WTC11 (cell line): ENCODE results near the gene STRN.

Experiments
- FOXJ3 ChIP-seq: sonication (generic); formaldehyde crosslinking; IDR thresholded peaks from 2 replicates; pipeline ENCODE4 v1.9.0; 2021; ENCODE audit warnings: missing genetic modification reagents, mild to moderate bottlenecking, borderline replicate concordance
- FOXK1 ChIP-seq: sonication (generic); formaldehyde crosslinking; IDR thresholded peaks from 2 replicates; pipeline ENCODE4 v1.8.0; 2022; ENCODE audit warnings: mild to moderate bottlenecking, moderate library complexity, missing genetic modification reagents
- JUN ChIP-seq: sonication (generic); formaldehyde crosslinking; IDR thresholded peaks from 2 replicates; pipeline ENCODE4 v1.8.0; 2023; ENCODE audit warnings: mild to moderate bottlenecking, missing genetic modification reagents
- MXD4 ChIP-seq: fragments of 250-450 bp; sonication (Bioruptor Pico); IDR thresholded peaks from 2 replicates; pipeline ENCODE4 v1.8.0; 2021; ENCODE audit warnings: mild to moderate bottlenecking, moderate library complexity, borderline replicate concordance
- NFE2L1 ChIP-seq: sonication (generic); formaldehyde crosslinking; IDR thresholded peaks from 2 replicates; pipeline ENCODE4 v1.8.1; 2023; ENCODE audit warnings: missing genetic modification reagents
- USF1 ChIP-seq: sonication (generic); formaldehyde crosslinking; IDR thresholded peaks from 2 replicates; pipeline ENCODE4 v1.8.0; 2022; ENCODE audit warnings: mild to moderate bottlenecking, missing genetic modification reagents
- ZNF281 ChIP-seq: sonication (generic); formaldehyde crosslinking; IDR thresholded peaks from 2 replicates; pipeline ENCODE4 v1.8.0; 2023; ENCODE audit warnings: mild to moderate bottlenecking, missing genetic modification reagents
- TF ChIP-seq, protein P1 (sequence below): fragments of 200-600 bp; IDR thresholded peaks from 2 replicates; pipeline ENCODE4 v1.8.0; 2022; ENCODE audit warnings: antibody characterized with exemption
- TF ChIP-seq, protein P2 (sequence below): fragments of 250-450 bp; sonication (Bioruptor Pico); IDR thresholded peaks from 2 replicates; pipeline ENCODE4 v1.8.0; 2021; ENCODE audit warnings: mild to moderate bottlenecking
- TF ChIP-seq, protein P3 (sequence below): sonication (generic); formaldehyde crosslinking; IDR thresholded peaks from 2 replicates; pipeline ENCODE4 v1.8.0; 2022; ENCODE audit warnings: mild to moderate bottlenecking, missing genetic modification reagents
- TF ChIP-seq, protein P4 (sequence below): sonication (generic); formaldehyde crosslinking; conservative IDR thresholded peaks from 2 replicates; pipeline ENCODE4 v1.8.1; 2022; ENCODE audit warnings: mild to moderate bottlenecking, missing genetic modification reagents

GRCh38 chr2:36805635-36806224, 160.6 kb downstream of the STRN start:
- TF ChIP-seq, protein P1, sequence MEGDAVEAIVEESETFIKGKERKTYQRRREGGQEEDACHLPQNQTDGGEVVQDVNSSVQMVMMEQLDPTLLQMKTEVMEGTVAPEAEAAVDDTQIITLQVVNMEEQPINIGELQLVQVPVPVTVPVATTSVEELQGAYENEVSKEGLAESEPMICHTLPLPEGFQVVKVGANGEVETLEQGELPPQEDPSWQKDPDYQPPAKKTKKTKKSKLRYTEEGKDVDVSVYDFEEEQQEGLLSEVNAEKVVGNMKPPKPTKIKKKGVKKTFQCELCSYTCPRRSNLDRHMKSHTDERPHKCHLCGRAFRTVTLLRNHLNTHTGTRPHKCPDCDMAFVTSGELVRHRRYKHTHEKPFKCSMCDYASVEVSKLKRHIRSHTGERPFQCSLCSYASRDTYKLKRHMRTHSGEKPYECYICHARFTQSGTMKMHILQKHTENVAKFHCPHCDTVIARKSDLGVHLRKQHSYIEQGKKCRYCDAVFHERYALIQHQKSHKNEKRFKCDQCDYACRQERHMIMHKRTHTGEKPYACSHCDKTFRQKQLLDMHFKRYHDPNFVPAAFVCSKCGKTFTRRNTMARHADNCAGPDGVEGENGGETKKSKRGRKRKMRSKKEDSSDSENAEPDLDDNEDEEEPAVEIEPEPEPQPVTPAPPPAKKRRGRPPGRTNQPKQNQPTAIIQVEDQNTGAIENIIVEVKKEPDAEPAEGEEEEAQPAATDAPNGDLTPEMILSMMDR, result no peak
- TF ChIP-seq, protein P2, sequence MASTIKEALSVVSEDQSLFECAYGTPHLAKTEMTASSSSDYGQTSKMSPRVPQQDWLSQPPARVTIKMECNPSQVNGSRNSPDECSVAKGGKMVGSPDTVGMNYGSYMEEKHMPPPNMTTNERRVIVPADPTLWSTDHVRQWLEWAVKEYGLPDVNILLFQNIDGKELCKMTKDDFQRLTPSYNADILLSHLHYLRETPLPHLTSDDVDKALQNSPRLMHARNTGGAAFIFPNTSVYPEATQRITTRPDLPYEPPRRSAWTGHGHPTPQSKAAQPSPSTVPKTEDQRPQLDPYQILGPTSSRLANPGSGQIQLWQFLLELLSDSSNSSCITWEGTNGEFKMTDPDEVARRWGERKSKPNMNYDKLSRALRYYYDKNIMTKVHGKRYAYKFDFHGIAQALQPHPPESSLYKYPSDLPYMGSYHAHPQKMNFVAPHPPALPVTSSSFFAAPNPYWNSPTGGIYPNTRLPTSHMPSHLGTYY (CRISPR knock-in tag), result no peak
- TF ChIP-seq, protein P3, sequence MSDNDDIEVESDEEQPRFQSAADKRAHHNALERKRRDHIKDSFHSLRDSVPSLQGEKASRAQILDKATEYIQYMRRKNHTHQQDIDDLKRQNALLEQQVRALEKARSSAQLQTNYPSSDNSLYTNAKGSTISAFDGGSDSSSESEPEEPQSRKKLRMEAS (CRISPR knock-in tag), result no peak
- TF ChIP-seq NFE2L1 (CRISPR knock-in tag), result no peak
- no peak for TF ChIP-seq ZNF281 (CRISPR knock-in tag)
- no peak for TF ChIP-seq FOXJ3 (CRISPR knock-in tag)
- TF ChIP-seq USF1, result no peak
- TF ChIP-seq, protein P4, sequence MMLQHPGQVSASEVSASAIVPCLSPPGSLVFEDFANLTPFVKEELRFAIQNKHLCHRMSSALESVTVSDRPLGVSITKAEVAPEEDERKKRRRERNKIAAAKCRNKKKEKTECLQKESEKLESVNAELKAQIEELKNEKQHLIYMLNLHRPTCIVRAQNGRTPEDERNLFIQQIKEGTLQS (CRISPR knock-in tag), result no peak
- TF ChIP-seq FOXK1 (CRISPR knock-in tag), result no peak
- no peak for TF ChIP-seq MXD4 (CRISPR knock-in tag)
- no peak for TF ChIP-seq JUN
